Neural cell (in vitro differentiated cells): ENCODE data around the gene ZBTB12. TPM values are rescaled to one million over a fixed set of nuclear protein-coding genes. Genes with fewer than 3 reads are reported as not detected.

Experiments
- H2AFZ ChIP-seq: fragments of 200-600, 300-800 bp; sonication (generic), shearing (Covaris generic); 2 replicates; pipeline ENCODE4 v1.6.0; 2014; ENCODE audit warnings: low read depth, mild to moderate bottlenecking, antibody characterized with exemption, low read length, moderate library complexity
- H3F3A ChIP-seq: fragments of 200-600 bp; shearing (Covaris generic); 2 replicates; pipeline ENCODE4 v1.6.1; 2016; ENCODE audit warnings: mild to moderate bottlenecking, moderate library complexity, mixed read lengths, antibody characterized with exemption, low read length; ENCODE audit not compliant: insufficient read depth, poor library complexity, severe bottlenecking
- H3K27ac ChIP-seq: fragments of 200-600, 300-800 bp; sonication (generic), shearing (Covaris generic); 2 replicates; pipeline ENCODE4 v1.5.1; 2014; ENCODE audit warnings: mild to moderate bottlenecking, low read length, moderate library complexity
- H3K27me3 ChIP-seq: fragments of 300-800, 200-600 bp; sonication (generic), shearing (Covaris generic); 2 replicates; pipeline ENCODE4 v1.6.0; 2014; ENCODE audit warnings: mild to moderate bottlenecking, low read depth, low read length, moderate library complexity; ENCODE audit not compliant: insufficient read depth
- H3K36me3 ChIP-seq: fragments of 300-800, 200-600 bp; sonication (generic), shearing (Covaris generic); 2 replicates; pipeline ENCODE4 v1.5.1; 2014; ENCODE audit warnings: mild to moderate bottlenecking, antibody characterized with exemption, low read length, moderate library complexity; ENCODE audit not compliant: insufficient read depth
- H3K4me2 ChIP-seq: fragments of 300-800, 200-600 bp; sonication (generic), shearing (Covaris generic); 2 replicates; pipeline ENCODE4 v1.6.0; 2014; ENCODE audit warnings: mild to moderate bottlenecking, low read length
- H3K4me3 ChIP-seq: fragments of 300-800, 200-600 bp; sonication (generic), shearing (Covaris generic); 2 replicates; pipeline ENCODE4 v1.5.1; 2014; ENCODE audit warnings: mild to moderate bottlenecking, low read length, moderate library complexity
- H3K79me2 ChIP-seq: fragments of 200-600 bp; shearing (Covaris generic); replicated peaks from 2 replicates; pipeline ENCODE4 v1.6.0; 2014; ENCODE audit warnings: mild to moderate bottlenecking, low read length, moderate library complexity; ENCODE audit not compliant: insufficient read depth
- H3K9ac ChIP-seq: fragments of 300-800, 200-600 bp; sonication (generic), shearing (Covaris generic); 2 replicates; pipeline ENCODE4 v1.6.1; 2016; ENCODE audit warnings: mild to moderate bottlenecking, low read length, mixed read lengths
- H3K9me2 ChIP-seq: fragments of 200-600 bp; shearing (Covaris generic); 2 replicates; pipeline ENCODE4 v1.6.1; 2016; ENCODE audit warnings: mild to moderate bottlenecking, low read length, mixed read lengths; ENCODE audit not compliant: insufficient read depth
- H3K9me3 ChIP-seq: fragments of 200-600, 300-800 bp; sonication (generic), shearing (Covaris generic); 2 replicates; pipeline ENCODE4 v1.6.1; 2016; ENCODE audit warnings: mild to moderate bottlenecking, mixed run types, low read length, moderate library complexity, mixed read lengths
- H4K20me1 ChIP-seq: fragments of 200-600 bp; shearing (Covaris generic); 2 replicates; pipeline ENCODE4 v1.6.1; 2016; ENCODE audit warnings: mild to moderate bottlenecking, mixed run types; ENCODE audit not compliant: insufficient read depth
- CTCF ChIP-seq: fragments of 450-650 bp; IDR thresholded peaks from 2 replicates; pipeline ENCODE4 v1.5.1; 2014; ENCODE audit warnings: antibody characterized with exemption, mild to moderate bottlenecking, moderate library complexity; ENCODE audit not compliant: poor library complexity, severe bottlenecking
- EP300 ChIP-seq: fragments of 450-650 bp; conservative IDR thresholded peaks from 2 replicates; pipeline ENCODE4 v1.6.1; 2014; ENCODE audit warnings: antibody characterized with exemption, mild to moderate bottlenecking, moderate library complexity; ENCODE audit not compliant: poor library complexity, severe bottlenecking
- EZH2 ChIP-seq: fragments of 200-600, 300-800 bp; shearing (Covaris generic), sonication (generic); IDR thresholded peaks from 2 replicates; pipeline ENCODE4 v1.6.1; 2014; ENCODE audit warnings: antibody characterized with exemption, low read length, borderline replicate concordance, mild to moderate bottlenecking; ENCODE audit not compliant: insufficient read depth, poor library complexity, severe bottlenecking
- MXI1 ChIP-seq: fragments of 450-650 bp; conservative IDR thresholded peaks from 2 replicates; pipeline ENCODE4 v1.6.1; 2014; ENCODE audit warnings: antibody characterized with exemption, mild to moderate bottlenecking; ENCODE audit not compliant: poor library complexity, severe bottlenecking
- POLR2AphosphoS5 ChIP-seq: IDR thresholded peaks from 2 replicates; pipeline ENCODE4 v1.6.1; 2012
- RAD21 ChIP-seq: fragments of 450-650 bp; conservative IDR thresholded peaks from 2 replicates; pipeline ENCODE4 v1.6.1; 2014; ENCODE audit warnings: antibody characterized with exemption, mild to moderate bottlenecking, moderate library complexity
- REST ChIP-seq: IDR thresholded peaks from 2 replicates; pipeline ENCODE4 v1.6.1; 2012; ENCODE audit warnings: borderline replicate concordance
- SMC3 ChIP-seq: fragments of 450-650 bp; conservative IDR thresholded peaks from 2 replicates; pipeline ENCODE4 v1.6.1; 2014; ENCODE audit warnings: antibody characterized with exemption, mild to moderate bottlenecking, moderate library complexity; ENCODE audit not compliant: poor library complexity
- TAF1 ChIP-seq: IDR thresholded peaks from 2 replicates; pipeline ENCODE4 v1.6.1; 2012; ENCODE audit warnings: low read depth
- polyA plus RNA-seq: library from polyadenylated mRNA; depleted of rRNA; stranded (reverse); fragments of >200 nt; gene quantifications from 2 replicates; pipeline ENCODE4 v1.2.3, GENCODE V29; 2014

The ZBTB12 gene
- polyA plus RNA-seq, 1 donor from 2014 or later: 21.4 TPM

- Histone ChIP-seq H3K27me3 (no peaks in the 10 kb centered on the region), H3F3A (no peaks in the 10 kb centered on the region), H2AFZ (no peak overlapping the region), H3K9me3 (no peaks in the 10 kb centered on the region), H3K79me2 (peaks cover 8% of the 10 kb centered on the region), H3K4me2 (no peak overlapping the region), H3K4me3 (peak overlapping the region; percentile 90), H3K9me2 (no peaks in the 10 kb centered on the region), H3K27ac (no peak overlapping the region), H4K20me1 (no peaks in the 10 kb centered on the region), H3K36me3 (no peaks in the 10 kb centered on the region), H3K9ac (no peak overlapping the region)
- TF ChIP-seq CTCF (no peak), TAF1 (no peak), SMC3 (no peak), POLR2AphosphoS5 (no peak), EZH2 (no peak), EP300 (no peak), MXI1 (no peak), REST (no peak), RAD21 (no peak)
Measured at GRCh38 chr6:31861150-31861549, 40.7 kb downstream of the ZBTB12 start.

- Histone ChIP-seq H3K9ac (no peak overlapping the region), H3K27ac (no peak overlapping the region), H3K36me3 (no peaks in the 10 kb centered on the region), H3F3A (no peaks in the 10 kb centered on the region), H2AFZ (no peak overlapping the region), H3K27me3 (no peaks in the 10 kb centered on the region), H3K79me2 (peaks cover 8% of the 10 kb centered on the region), H4K20me1 (no peaks in the 10 kb centered on the region), H3K4me2 (no peak overlapping the region), H3K9me3 (no peaks in the 10 kb centered on the region), H3K4me3 (no peak overlapping the region), H3K9me2 (no peaks in the 10 kb centered on the region)
- TF ChIP-seq RAD21: no peak
- no peak for TF ChIP-seq EP300
- TF ChIP-seq MXI1: no peak
- TF ChIP-seq CTCF: no peak
- TF ChIP-seq TAF1: no peak
- TF ChIP-seq POLR2AphosphoS5: no peak
- TF ChIP-seq EZH2: no peak
- TF ChIP-seq SMC3: no peak
- no peak for TF ChIP-seq REST
Measured at GRCh38 chr6:31860349-31860748, 41.5 kb downstream of the ZBTB12 start.
